HepG2 (cell line): ENCODE results near the gene EYA2. TPM values are rescaled to one million over a fixed set of nuclear protein-coding genes. Genes with fewer than 3 reads are reported as not detected.

Source experiments
- ATAC-seq: fragments of 200-7000 bp; cut with Tn5 transposase; 3 replicates; pipeline ENCODE4 v1.9.1; 2020; ENCODE audit warnings: mild to moderate bottlenecking, moderate library complexity
- BruUV-seq: library from RNA; stranded (reverse); fragments of 400-500 nt; replicated peaks from 2 replicates; lab custom pipeline; 2021; lab: Mats Ljungman, UMichigan
- CTCF ChIA-PET: fragments of 300-600 bp; formaldehyde crosslinking; extraction: SDS; loops from one replicate; lab custom pipeline; 2021; ENCODE audit warnings: low total read pairs, inconsistent platforms, low intra/inter-chr PET ratio; lab: Yijun Ruan, JAX
- POLR2A ChIA-PET: fragments of 350-600 bp; sonication (Branson Sonifier 250); formaldehyde crosslinking; loops from one replicate; lab custom pipeline; 2020; ENCODE audit warnings: antibody characterized with exemption, inconsistent platforms; lab: Yijun Ruan, JAX
- DNase-seq: peaks from one replicate; pipeline ENCODE4 v3.0.0-alpha.2; 2015; ENCODE audit warnings: low spot score
- FAIRE-seq: peaks from 3 replicates; lab custom pipeline; 2011; peaks lifted over from hg19 to GRCh38; lab: Jason Lieb, UNC
- H2AFZ ChIP-seq: one replicate; pipeline ENCODE4 v1.6.1; 2011; ENCODE audit warnings: low read length, inconsistent platforms
- H3K27ac ChIP-seq: fragments of 300-600 bp; 3 replicates; pipeline ENCODE4 v1.8.0; 2011; ENCODE audit warnings: mixed run types, mild to moderate bottlenecking, mixed read lengths, low read length, inconsistent platforms; ENCODE audit not compliant: insufficient read depth; ENCODE audit errors: extremely low read length
- H3K27me3 ChIP-seq, 2 experiments: fragments of 200-600 bp in 1 of 2; 2 replicates in 1 of 2; 3 replicates in 1 of 2; pipeline versions ENCODE4 v1.6.0 to v1.8.0; 2011; ENCODE audit warnings: low read length in 2 of 2, mild to moderate bottlenecking in 2 of 2, moderate library complexity in 2 of 2, inconsistent platforms in 1 of 2; ENCODE audit not compliant: insufficient read depth in 2 of 2, control insufficient read depth in 1 of 2
- H3K36me3 ChIP-seq, 2 experiments: fragments of 200-600 bp in 1 of 2; replicated peaks in 1 of 2; 2 replicates in 1 of 2; 3 replicates in 1 of 2; pipeline versions ENCODE4 v1.5.1 to v1.8.0; 2011; ENCODE audit warnings: low read length in 2 of 2, inconsistent platforms in 1 of 2; ENCODE audit not compliant: insufficient read depth in 2 of 2, control insufficient read depth in 1 of 2
- H3K4me1 ChIP-seq: 2 replicates; pipeline ENCODE4 v1.5.1; 2012; ENCODE audit warnings: low read length, inconsistent platforms; ENCODE audit not compliant: insufficient read depth
- H3K4me2 ChIP-seq: 2 replicates; pipeline ENCODE4 v1.6.0; 2011; ENCODE audit warnings: low read depth, low read length, inconsistent platforms
- H3K4me3 ChIP-seq, 3 experiments: fragments of 200-600 bp in 1 of 3; sonication (generic), shearing (Covaris generic) in 1 of 3; replicated peaks in 1 of 3; 2 replicates each; pipeline ENCODE4 v1.5.1; 2011 to 2016; ENCODE audit warnings: low read length in 3 of 3, inconsistent platforms in 2 of 3, low read depth in 2 of 3, mild to moderate bottlenecking in 2 of 3, control low read depth in 1 of 3, mixed read lengths in 1 of 3; ENCODE audit not compliant: insufficient read depth in 1 of 3
- H3K79me2 ChIP-seq: one replicate; pipeline ENCODE4 v1.6.1; 2011; ENCODE audit warnings: low read length, inconsistent platforms; ENCODE audit not compliant: insufficient read depth
- H3K9ac ChIP-seq: 2 replicates; pipeline ENCODE4 v1.6.0; 2011; ENCODE audit warnings: mild to moderate bottlenecking, low read depth, low read length, inconsistent platforms; ENCODE audit not compliant: insufficient read depth
- H3K9me3 ChIP-seq: 2 replicates; pipeline ENCODE4 v1.5.1; 2012; ENCODE audit warnings: mild to moderate bottlenecking, low read length
- H4K20me1 ChIP-seq: 2 replicates; pipeline ENCODE4 v1.6.0; 2011; ENCODE audit warnings: inconsistent platforms, mild to moderate bottlenecking, low read length, moderate library complexity; ENCODE audit not compliant: insufficient read depth
- MNT ChIP-seq: fragments of 450-650 bp; IDR thresholded peaks from 2 replicates; pipeline ENCODE4 v1.6.1; 2016
- NFRKB ChIP-seq: fragments of 450-650 bp; IDR thresholded peaks from 2 replicates; pipeline ENCODE4 v1.6.1; 2017
- SSRP1 ChIP-seq: IDR thresholded peaks from 2 replicates; pipeline ENCODE4 v1.6.1; 2016; ENCODE audit warnings: control low read depth
- YY1 ChIP-seq: IDR thresholded peaks from 2 replicates; pipeline ENCODE4 v1.6.1; 2011; ENCODE audit warnings: low read length, low read depth, moderate library complexity, mild to moderate bottlenecking; ENCODE audit not compliant: insufficient read depth, insufficient replicate concordance
- ZBTB7B ChIP-seq: sonication (generic); formaldehyde crosslinking; IDR thresholded peaks from 2 replicates; pipeline ENCODE4 v1.4.0; 2020; ENCODE audit warnings: missing genetic modification reagents
- ZNF20 ChIP-seq: sonication (generic); formaldehyde crosslinking; IDR thresholded peaks from 2 replicates; pipeline ENCODE4 v1.4.0; 2020; ENCODE audit warnings: mild to moderate bottlenecking, moderate library complexity, missing genetic modification reagents
- ZNF746 ChIP-seq: sonication (generic); formaldehyde crosslinking; IDR thresholded peaks from 2 replicates; pipeline ENCODE4 v1.8.0; 2022; ENCODE audit warnings: mild to moderate bottlenecking, missing genetic modification reagents
- WGBS: methylation state at CpG from one replicate; pipeline ENCODE4 v1.1.6; 2017; ENCODE audit warnings: low lambda C conversion rate; 5-methylcytosine and 5-hydroxymethylcytosine counted together
- in situ Hi-C: cut with HindIII; loops from 2 replicates; pipeline ENCODE4 v1.10.0; 2017; ENCODE audit warnings: low pct_unique_long_range_greater_than_20kb; ENCODE audit not compliant: extremely low pct_ligation_motif_present
- intact Hi-C: fragments of 100-400 bp; cut with micrococcal nuclease; formaldehyde crosslinking; loops from one replicate; pipeline ENCODE4 v1.10.0; 2022; ENCODE audit not compliant: unreplicated experiment
- polyA plus RNA-seq, 8 experiments: library from polyadenylated mRNA; depleted of rRNA in 3 of 8; stranded (reverse) in 7 of 8; unstranded in 1 of 8; fragments of >200 nt; fragmentation: Illumina TruSeq in 4 of 8; extraction: Trizol in 4 of 8; gene quantifications; 2 replicates each; pipeline versions ENCODE4 v1.2.1 to v1.2.3, GENCODE V29; 2011 to 2016; ENCODE audit warnings: low read depth in 4 of 8, missing spikeins in 1 of 8, mixed read lengths in 1 of 8; ENCODE audit not compliant: insufficient read depth in 1 of 8
- total RNA-seq, 5 experiments: library from RNA; depleted of rRNA; stranded (reverse); fragments of >200 nt; fragmentation: Illumina TruSeq; extraction: Trizol; gene quantifications; 2 replicates each; pipeline ENCODE4 v1.2.3, GENCODE V29; 2016; ENCODE audit warnings: low read depth in 1 of 5
- TF ChIP-seq, protein P1 (sequence below): sonication (generic); formaldehyde crosslinking; IDR thresholded peaks from 2 replicates; pipeline ENCODE4 v1.4.0; 2020; ENCODE audit warnings: mild to moderate bottlenecking, missing genetic modification reagents
- TF ChIP-seq, protein P2 (sequence below): sonication (generic); formaldehyde crosslinking; IDR thresholded peaks from 2 replicates; pipeline ENCODE4 v1.8.1; 2022; ENCODE audit warnings: low read depth, mild to moderate bottlenecking, missing genetic modification reagents
- TF ChIP-seq, protein P3 (sequence below): fragments of 450-650 bp; IDR thresholded peaks from 2 replicates; pipeline ENCODE4 v1.6.1; 2017

Gene EYA2
- total and polyA plus RNA-seq, 2 of the 13 experiments (the other 11 are each of a cell fraction or from before 2014, with no cell fraction given) = not detected

- TF ChIP-seq, protein P1, sequence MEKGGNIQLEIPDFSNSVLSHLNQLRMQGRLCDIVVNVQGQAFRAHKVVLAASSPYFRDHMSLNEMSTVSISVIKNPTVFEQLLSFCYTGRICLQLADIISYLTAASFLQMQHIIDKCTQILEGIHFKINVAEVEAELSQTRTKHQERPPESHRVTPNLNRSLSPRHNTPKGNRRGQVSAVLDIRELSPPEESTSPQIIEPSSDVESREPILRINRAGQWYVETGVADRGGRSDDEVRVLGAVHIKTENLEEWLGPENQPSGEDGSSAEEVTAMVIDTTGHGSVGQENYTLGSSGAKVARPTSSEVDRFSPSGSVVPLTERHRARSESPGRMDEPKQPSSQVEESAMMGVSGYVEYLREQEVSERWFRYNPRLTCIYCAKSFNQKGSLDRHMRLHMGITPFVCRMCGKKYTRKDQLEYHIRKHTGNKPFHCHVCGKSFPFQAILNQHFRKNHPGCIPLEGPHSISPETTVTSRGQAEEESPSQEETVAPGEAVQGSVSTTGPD (CRISPR knock-in tag) = no peak
Measured at GRCh38 chr20:47122560-47122959, 227.9 kb downstream of the EYA2 start (continued).

DNA sequence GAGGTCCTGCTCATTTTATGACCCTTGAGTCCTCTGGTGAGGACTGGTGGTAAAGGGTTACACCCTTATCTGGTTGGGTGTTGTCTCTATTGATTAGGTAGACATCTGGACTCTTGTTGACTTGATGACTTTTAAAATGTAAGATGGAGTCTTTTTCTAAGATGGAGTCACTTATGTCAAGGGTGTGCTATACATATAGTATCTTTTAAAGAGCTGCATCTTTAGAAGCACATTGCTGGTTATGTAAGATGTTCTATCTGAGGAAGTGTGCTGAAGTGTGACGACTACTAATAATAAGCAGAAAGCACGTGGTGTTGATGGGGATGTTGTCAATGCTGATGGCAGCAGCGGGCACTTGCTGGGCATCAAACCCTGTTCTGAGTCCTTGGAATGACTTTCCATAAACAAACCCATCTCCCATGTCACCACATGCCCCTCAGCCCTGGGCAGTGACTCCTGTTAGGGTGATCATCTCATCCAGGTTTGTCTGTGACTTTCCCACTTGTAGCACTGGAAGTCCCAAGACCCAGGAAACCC, 229.6 kb downstream of the EYA2 start:
- H3K4me1 ChIP-seq = no peaks in the 10 kb centered on the region
- H3K9ac ChIP-seq = no peak overlapping the region
- H4K20me1 ChIP-seq = no peaks in the 10 kb centered on the region
- no peak for TF ChIP-seq ZNF746 (CRISPR knock-in tag)
- peak; percentile 51; the same call in 1 of the 2 replicates for TF ChIP-seq MNT
- no peak overlapping the region for H3K27ac ChIP-seq
- ChIA-PET CTCF (no interaction called here), POLR2A (no interaction called here)
- H2AFZ ChIP-seq = no peak overlapping the region
- intact Hi-C loops (no loop called here), in situ Hi-C loops (no loop called here)
- no peak for DNase-seq
- no peak overlapping the region for H3K4me2 ChIP-seq
- no peak for ATAC-seq
- no peaks in the 10 kb centered on the region for H3K9me3 ChIP-seq
- FAIRE-seq = no peak
- no peak overlapping the region for H3K4me3 ChIP-seq
- H3K79me2 ChIP-seq = no peaks in the 10 kb centered on the region
- H3K36me3 ChIP-seq = no peaks in the 10 kb centered on the region
- H3K27me3 ChIP-seq = peaks cover 3 to 30% of the 10 kb centered on the region in 2 experiments; a peak in 4 of 5 replicates
- whole genome bisulfite sequencing = 0% methylated on average over 3 of the region's 3 CpGs
- no TSS peak for BruUV-seq

GRCh38 chr20:47125508-47125757, 230.8 kb downstream of the EYA2 start:
- intact Hi-C loops (no loop called here), in situ Hi-C loops (no loop called here)
- CTCF ChIA-PET = no interaction called here
- Histone ChIP-seq H3K4me3 (no peak overlapping the region), H3K4me2 (no peak overlapping the region), H3K9ac (no peak overlapping the region), H3K4me1 (no peaks in the 10 kb centered on the region), H4K20me1 (no peaks in the 10 kb centered on the region), H3K9me3 (no peaks in the 10 kb centered on the region), H3K36me3 (no peaks in the 10 kb centered on the region), H2AFZ (no peak overlapping the region), H3K79me2 (no peaks in the 10 kb centered on the region), H3K27me3 (peaks cover 6 to 24% of the 10 kb centered on the region in 2 experiments; a peak in 4 of 5 replicates), H3K27ac (no peak overlapping the region)
- FAIRE-seq (no peak), DNase-seq (no peak), ATAC-seq (no peak)
- no TSS peak for BruUV-seq
- POLR2A ChIA-PET = no interaction called here
- TF ChIP-seq YY1 = no peak
- TF ChIP-seq ZNF20 (CRISPR knock-in tag) = no peak
- no peak for TF ChIP-seq SSRP1 (CRISPR knock-in tag)
- TF ChIP-seq, protein P2, sequence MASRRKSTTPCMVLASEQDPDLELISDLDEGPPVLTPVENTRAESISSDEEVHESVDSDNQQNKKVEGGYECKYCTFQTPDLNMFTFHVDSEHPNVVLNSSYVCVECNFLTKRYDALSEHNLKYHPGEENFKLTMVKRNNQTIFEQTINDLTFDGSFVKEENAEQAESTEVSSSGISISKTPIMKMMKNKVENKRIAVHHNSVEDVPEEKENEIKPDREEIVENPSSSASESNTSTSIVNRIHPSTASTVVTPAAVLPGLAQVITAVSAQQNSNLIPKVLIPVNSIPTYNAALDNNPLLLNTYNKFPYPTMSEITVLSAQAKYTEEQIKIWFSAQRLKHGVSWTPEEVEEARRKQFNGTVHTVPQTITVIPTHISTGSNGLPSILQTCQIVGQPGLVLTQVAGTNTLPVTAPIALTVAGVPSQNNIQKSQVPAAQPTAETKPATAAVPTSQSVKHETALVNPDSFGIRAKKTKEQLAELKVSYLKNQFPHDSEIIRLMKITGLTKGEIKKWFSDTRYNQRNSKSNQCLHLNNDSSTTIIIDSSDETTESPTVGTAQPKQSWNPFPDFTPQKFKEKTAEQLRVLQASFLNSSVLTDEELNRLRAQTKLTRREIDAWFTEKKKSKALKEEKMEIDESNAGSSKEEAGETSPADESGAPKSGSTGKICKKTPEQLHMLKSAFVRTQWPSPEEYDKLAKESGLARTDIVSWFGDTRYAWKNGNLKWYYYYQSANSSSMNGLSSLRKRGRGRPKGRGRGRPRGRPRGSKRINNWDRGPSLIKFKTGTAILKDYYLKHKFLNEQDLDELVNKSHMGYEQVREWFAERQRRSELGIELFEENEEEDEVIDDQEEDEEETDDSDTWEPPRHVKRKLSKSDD (CRISPR knock-in tag) = no peak
- TF ChIP-seq NFRKB = no peak
- TF ChIP-seq ZBTB7B (CRISPR knock-in tag) = no peak
- TF ChIP-seq, protein P3, sequence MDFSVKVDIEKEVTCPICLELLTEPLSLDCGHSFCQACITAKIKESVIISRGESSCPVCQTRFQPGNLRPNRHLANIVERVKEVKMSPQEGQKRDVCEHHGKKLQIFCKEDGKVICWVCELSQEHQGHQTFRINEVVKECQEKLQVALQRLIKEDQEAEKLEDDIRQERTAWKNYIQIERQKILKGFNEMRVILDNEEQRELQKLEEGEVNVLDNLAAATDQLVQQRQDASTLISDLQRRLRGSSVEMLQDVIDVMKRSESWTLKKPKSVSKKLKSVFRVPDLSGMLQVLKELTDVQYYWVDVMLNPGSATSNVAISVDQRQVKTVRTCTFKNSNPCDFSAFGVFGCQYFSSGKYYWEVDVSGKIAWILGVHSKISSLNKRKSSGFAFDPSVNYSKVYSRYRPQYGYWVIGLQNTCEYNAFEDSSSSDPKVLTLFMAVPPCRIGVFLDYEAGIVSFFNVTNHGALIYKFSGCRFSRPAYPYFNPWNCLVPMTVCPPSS = no peak
